SK-N-SH treated with all-trans-retinoic acid at 6 μM for 48 hours (cell line): ENCODE measurements around the gene SPR.

ENCODE experiments used
- ARNTL ChIP-seq: fragments of 450-650 bp; formaldehyde crosslinking; IDR thresholded peaks from 2 replicates; pipeline ENCODE4 v1.5.0; 2020; ENCODE audit warnings: low read depth, mild to moderate bottlenecking, moderate library complexity, borderline replicate concordance
- CSDC2 ChIP-seq: fragments of 250-450 bp; sonication (Bioruptor Pico); IDR thresholded peaks from 2 replicates; pipeline ENCODE4 v1.5.0; 2020; ENCODE audit warnings: mild to moderate bottlenecking, moderate library complexity
- GLIS3 ChIP-seq: fragments of 250-450 bp; sonication (Bioruptor Pico); IDR thresholded peaks from 2 replicates; pipeline ENCODE4 v1.5.0; 2020; ENCODE audit warnings: mild to moderate bottlenecking, moderate library complexity
- ISL1 ChIP-seq: fragments of 250-450 bp; sonication (Bioruptor Pico); IDR thresholded peaks from 2 replicates; pipeline ENCODE4 v2.1.2; 2022; ENCODE audit warnings: mild to moderate bottlenecking, moderate library complexity
- OSR1 ChIP-seq: fragments of 250-450 bp; sonication (Bioruptor Pico); IDR thresholded peaks from 2 replicates; pipeline ENCODE4 v1.8.0; 2022; ENCODE audit warnings: moderate library complexity, mild to moderate bottlenecking, inconsistent platforms
- RARB ChIP-seq: fragments of 250-450 bp; sonication (Bioruptor Pico); IDR thresholded peaks from 2 replicates; pipeline ENCODE4 v1.8.0; 2021; ENCODE audit warnings: mild to moderate bottlenecking, moderate library complexity
- ZFP3 ChIP-seq: fragments of 250-450 bp; sonication (Bioruptor Pico); IDR thresholded peaks from 2 replicates; pipeline ENCODE4 v1.5.0; 2020; ENCODE audit warnings: mild to moderate bottlenecking, moderate library complexity
- ZFP30 ChIP-seq: fragments of 450-650 bp; formaldehyde crosslinking; IDR thresholded peaks from 2 replicates; pipeline ENCODE4 v1.5.0; 2022; ENCODE audit warnings: mild to moderate bottlenecking, moderate library complexity
- ZNF565 ChIP-seq: fragments of 450-650 bp; formaldehyde crosslinking; conservative IDR thresholded peaks from 2 replicates; pipeline ENCODE4 v1.5.0; 2020; ENCODE audit warnings: low read depth, mild to moderate bottlenecking, moderate library complexity
- ZNF8 ChIP-seq: fragments of 450-650 bp; formaldehyde crosslinking; IDR thresholded peaks from 2 replicates; pipeline ENCODE4 v1.5.0; 2020; ENCODE audit warnings: mild to moderate bottlenecking, moderate library complexity
- TF ChIP-seq, protein P1 (sequence below): fragments of 250-450 bp; sonication (Bioruptor Pico); IDR thresholded peaks from 2 replicates; pipeline ENCODE4 v1.8.0; 2020; ENCODE audit warnings: mild to moderate bottlenecking, moderate library complexity, borderline replicate concordance
- TF ChIP-seq, protein P2 (sequence below): fragments of 250-450 bp; sonication (Bioruptor Pico); IDR thresholded peaks from 2 replicates; pipeline ENCODE4 v1.8.0; 2021; ENCODE audit warnings: low read depth, mild to moderate bottlenecking, moderate library complexity, borderline replicate concordance
- TF ChIP-seq, protein P3 (sequence below): fragments of 250-450 bp; sonication (Bioruptor Pico); IDR thresholded peaks from 2 replicates; pipeline ENCODE4 v1.5.1; 2020; ENCODE audit warnings: low read depth, mild to moderate bottlenecking, moderate library complexity

DNA sequence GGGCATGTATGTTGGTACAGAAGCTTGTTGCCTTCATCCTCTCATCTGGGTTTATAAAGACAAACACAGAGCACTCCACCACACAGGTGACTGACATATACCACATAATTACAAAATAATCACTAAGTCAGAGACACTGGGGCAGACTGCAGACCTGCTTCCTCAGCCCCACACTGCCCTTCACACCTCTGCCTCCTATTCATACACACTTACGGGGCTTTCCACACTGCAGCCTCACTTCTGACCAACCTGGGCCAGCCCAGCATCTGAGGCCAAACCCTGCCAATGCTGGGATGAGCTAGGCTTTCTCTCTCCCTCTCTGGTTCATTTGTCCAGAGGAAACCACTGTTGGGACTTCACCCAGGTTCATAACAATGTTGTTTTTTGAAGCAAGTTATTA lies 34.6 kb downstream of the SPR start:
- TF ChIP-seq GLIS3 (CRISPR knock-in tag) (no peak), ARNTL (CRISPR knock-in tag) (no peak), ZNF565 (CRISPR knock-in tag) (no peak), ZFP3 (no peak), ZNF8 (CRISPR knock-in tag) (no peak), RARB (CRISPR knock-in tag) (no peak), ZFP30 (CRISPR knock-in tag) (no peak), ISL1 (CRISPR knock-in tag) (no peak), OSR1 (CRISPR knock-in tag) (no peak), CSDC2 (CRISPR knock-in tag) (no peak)
- TF ChIP-seq, protein P1, sequence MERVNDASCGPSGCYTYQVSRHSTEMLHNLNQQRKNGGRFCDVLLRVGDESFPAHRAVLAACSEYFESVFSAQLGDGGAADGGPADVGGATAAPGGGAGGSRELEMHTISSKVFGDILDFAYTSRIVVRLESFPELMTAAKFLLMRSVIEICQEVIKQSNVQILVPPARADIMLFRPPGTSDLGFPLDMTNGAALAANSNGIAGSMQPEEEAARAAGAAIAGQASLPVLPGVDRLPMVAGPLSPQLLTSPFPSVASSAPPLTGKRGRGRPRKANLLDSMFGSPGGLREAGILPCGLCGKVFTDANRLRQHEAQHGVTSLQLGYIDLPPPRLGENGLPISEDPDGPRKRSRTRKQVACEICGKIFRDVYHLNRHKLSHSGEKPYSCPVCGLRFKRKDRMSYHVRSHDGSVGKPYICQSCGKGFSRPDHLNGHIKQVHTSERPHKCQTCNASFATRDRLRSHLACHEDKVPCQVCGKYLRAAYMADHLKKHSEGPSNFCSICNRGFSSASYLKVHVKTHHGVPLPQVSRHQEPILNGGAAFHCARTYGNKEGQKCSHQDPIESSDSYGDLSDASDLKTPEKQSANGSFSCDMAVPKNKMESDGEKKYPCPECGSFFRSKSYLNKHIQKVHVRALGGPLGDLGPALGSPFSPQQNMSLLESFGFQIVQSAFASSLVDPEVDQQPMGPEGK (CRISPR knock-in tag), result no peak
- TF ChIP-seq, protein P2, sequence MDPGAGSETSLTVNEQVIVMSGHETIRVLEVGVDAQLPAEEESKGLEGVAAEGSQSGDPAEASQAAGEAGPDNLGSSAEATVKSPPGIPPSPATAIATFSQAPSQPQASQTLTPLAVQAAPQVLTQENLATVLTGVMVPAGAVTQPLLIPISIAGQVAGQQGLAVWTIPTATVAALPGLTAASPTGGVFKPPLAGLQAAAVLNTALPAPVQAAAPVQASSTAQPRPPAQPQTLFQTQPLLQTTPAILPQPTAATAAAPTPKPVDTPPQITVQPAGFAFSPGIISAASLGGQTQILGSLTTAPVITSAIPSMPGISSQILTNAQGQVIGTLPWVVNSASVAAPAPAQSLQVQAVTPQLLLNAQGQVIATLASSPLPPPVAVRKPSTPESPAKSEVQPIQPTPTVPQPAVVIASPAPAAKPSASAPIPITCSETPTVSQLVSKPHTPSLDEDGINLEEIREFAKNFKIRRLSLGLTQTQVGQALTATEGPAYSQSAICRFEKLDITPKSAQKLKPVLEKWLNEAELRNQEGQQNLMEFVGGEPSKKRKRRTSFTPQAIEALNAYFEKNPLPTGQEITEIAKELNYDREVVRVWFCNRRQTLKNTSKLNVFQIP (CRISPR knock-in tag), result no peak
- TF ChIP-seq, protein P3, sequence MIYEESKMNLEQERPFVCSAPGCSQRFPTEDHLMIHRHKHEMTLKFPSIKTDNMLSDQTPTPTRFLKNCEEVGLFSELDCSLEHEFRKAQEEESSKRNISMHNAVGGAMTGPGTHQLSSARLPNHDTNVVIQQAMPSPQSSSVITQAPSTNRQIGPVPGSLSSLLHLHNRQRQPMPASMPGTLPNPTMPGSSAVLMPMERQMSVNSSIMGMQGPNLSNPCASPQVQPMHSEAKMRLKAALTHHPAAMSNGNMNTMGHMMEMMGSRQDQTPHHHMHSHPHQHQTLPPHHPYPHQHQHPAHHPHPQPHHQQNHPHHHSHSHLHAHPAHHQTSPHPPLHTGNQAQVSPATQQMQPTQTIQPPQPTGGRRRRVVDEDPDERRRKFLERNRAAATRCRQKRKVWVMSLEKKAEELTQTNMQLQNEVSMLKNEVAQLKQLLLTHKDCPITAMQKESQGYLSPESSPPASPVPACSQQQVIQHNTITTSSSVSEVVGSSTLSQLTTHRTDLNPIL (CRISPR knock-in tag), result no peak
